ENCODE measurements around the gene HPSE2. TPM values are rescaled to one million over a fixed set of nuclear protein-coding genes. Genes with fewer than 3 reads are reported as not detected.

Gene HPSE2
- total RNA-seq, 1 experiment from 2014 or later, result 0.20 TPM

DNA sequence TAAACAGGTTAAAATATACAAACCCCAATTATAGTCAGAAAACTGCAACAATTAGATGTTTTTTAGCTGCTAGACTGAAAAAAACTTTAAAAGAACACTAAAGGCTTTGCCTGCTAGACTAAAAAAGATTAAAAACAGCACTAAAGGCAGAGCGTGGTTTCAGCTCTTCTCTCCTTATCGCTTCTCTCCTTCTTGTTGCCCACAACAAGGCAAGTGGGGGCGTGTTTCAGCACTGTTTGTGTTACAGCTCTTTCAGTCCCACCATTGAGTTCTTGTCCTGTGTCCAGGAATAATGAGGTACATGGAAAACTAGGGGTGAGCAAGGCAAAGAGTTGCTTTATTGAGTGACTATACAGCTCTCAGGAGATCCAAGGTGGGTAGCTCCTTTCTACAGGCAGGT is 112.3 kb downstream of the HPSE2 start:
- Histone ChIP-seq H3K79me1 (ENCODE audit: insufficient read depth, low read depth, low read length, poor library complexity, severe bottlenecking) (no peaks in the 10 kb centered on the region), H3K9ac (ENCODE audit: extremely low read depth, insufficient read length, low read length) (no peak overlapping the region), H2BK12ac (ENCODE audit: insufficient read length, low read depth, low read length) (no peak overlapping the region), H3K4me2 (ENCODE audit: insufficient read depth, insufficient read length, low read length) (no peak overlapping the region), H3K27me3 (ENCODE audit: insufficient read depth, low read length) (no peaks in the 10 kb centered on the region), H3K14ac (ENCODE audit: insufficient read depth, low read length) (no peak overlapping the region), H4K91ac (ENCODE audit: insufficient read length, low read depth, low read length) (no peak overlapping the region), H3K23ac (ENCODE audit: insufficient read length, low read depth, low read length) (no peak overlapping the region), H2BK20ac (ENCODE audit: low read depth, low read length, poor library complexity, severe bottlenecking) (no peak overlapping the region), H3K79me2 (ENCODE audit: insufficient read depth, low read length) (no peaks in the 10 kb centered on the region), H3K4ac (ENCODE audit: low read depth, low read length) (no peak overlapping the region), H4K8ac (replicated peaks; ENCODE audit: insufficient read length, low read depth, low read length) (no peak overlapping the region), H3T11ph (ENCODE audit: low read length) (no peak overlapping the region), H2AFZ (ENCODE audit: low read length) (no peak overlapping the region), H2BK15ac (ENCODE audit: low read depth, low read length) (no peak overlapping the region), H4K5ac (ENCODE audit: insufficient read length, low read depth, low read length) (no peak overlapping the region), H3K56ac (ENCODE audit: insufficient read length, low read depth, low read length) (no peak overlapping the region), H2AK5ac (ENCODE audit: insufficient read length, low read length) (no peak overlapping the region), H3K9me3 (ENCODE audit: control insufficient read depth, low read depth, low read length) (peaks cover 11% of the 10 kb centered on the region), H3K4me1 (ENCODE audit: insufficient read depth, low read length) (no peaks in the 10 kb centered on the region), H3K18ac (ENCODE audit: insufficient read length, low read depth, low read length) (no peak overlapping the region), H2BK120ac (ENCODE audit: low read depth, low read length, poor library complexity, severe bottlenecking) (no peak overlapping the region), H3K27ac (ENCODE audit: insufficient read length, low read depth, low read length) (no peak overlapping the region), H2BK5ac (ENCODE audit: insufficient read length, low read length) (no peak overlapping the region), H3K23me2 (ENCODE audit: insufficient read length, low read depth, low read length, poor library complexity, severe bottlenecking) (no peaks in the 10 kb centered on the region), H4K20me1 (ENCODE audit: control insufficient read depth, insufficient read depth, insufficient read length) (no peaks in the 10 kb centered on the region)
- no peak for DNase-seq
- Mint-ChIP-seq H3K4me1 (peaks cover 0 to 6% of the 10 kb centered on the region in 2 experiments; a peak in 1 of 4 replicates), H3K36me3 (ENCODE audit: insufficient read depth in 1 of 3, low read depth in 3 of 3) (peaks cover 2 to 14% (median 4%) of the 10 kb centered on the region in 3 experiments; a peak in 5 of 7 replicates), H3K4me3 (no peak overlapping the region), H3K27me3 (ENCODE audit: low read depth) (no peaks in the 10 kb centered on the region), H3K9me3 (peaks cover 29 to 30% of the 10 kb centered on the region in 2 experiments), H3K27ac (no peak overlapping the region; a peak in 1 of 7 replicates)
- TF ChIP-seq, protein P1, sequence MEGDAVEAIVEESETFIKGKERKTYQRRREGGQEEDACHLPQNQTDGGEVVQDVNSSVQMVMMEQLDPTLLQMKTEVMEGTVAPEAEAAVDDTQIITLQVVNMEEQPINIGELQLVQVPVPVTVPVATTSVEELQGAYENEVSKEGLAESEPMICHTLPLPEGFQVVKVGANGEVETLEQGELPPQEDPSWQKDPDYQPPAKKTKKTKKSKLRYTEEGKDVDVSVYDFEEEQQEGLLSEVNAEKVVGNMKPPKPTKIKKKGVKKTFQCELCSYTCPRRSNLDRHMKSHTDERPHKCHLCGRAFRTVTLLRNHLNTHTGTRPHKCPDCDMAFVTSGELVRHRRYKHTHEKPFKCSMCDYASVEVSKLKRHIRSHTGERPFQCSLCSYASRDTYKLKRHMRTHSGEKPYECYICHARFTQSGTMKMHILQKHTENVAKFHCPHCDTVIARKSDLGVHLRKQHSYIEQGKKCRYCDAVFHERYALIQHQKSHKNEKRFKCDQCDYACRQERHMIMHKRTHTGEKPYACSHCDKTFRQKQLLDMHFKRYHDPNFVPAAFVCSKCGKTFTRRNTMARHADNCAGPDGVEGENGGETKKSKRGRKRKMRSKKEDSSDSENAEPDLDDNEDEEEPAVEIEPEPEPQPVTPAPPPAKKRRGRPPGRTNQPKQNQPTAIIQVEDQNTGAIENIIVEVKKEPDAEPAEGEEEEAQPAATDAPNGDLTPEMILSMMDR (conservative IDR thresholded peaks at IDR 0.05), result no peak
- WGBS (ENCODE audit: extremely low coverage, insufficient read length, low lambda C conversion rate), result no CpG with 5 or more reads among the region's 3 CpGs
